ENCODE measurements around the gene FSD1. TPM values are rescaled to one million over a fixed set of nuclear protein-coding genes. Genes with fewer than 3 reads are reported as not detected.
"Not testable (repeated sequence)": the region's sequence is repeated elsewhere in the genome, so short reads cannot be mapped to it uniquely, and the experiment has no call there.

Gene FSD1
- total RNA-seq, 1 donor from 2014 or later: not detected

DNA sequence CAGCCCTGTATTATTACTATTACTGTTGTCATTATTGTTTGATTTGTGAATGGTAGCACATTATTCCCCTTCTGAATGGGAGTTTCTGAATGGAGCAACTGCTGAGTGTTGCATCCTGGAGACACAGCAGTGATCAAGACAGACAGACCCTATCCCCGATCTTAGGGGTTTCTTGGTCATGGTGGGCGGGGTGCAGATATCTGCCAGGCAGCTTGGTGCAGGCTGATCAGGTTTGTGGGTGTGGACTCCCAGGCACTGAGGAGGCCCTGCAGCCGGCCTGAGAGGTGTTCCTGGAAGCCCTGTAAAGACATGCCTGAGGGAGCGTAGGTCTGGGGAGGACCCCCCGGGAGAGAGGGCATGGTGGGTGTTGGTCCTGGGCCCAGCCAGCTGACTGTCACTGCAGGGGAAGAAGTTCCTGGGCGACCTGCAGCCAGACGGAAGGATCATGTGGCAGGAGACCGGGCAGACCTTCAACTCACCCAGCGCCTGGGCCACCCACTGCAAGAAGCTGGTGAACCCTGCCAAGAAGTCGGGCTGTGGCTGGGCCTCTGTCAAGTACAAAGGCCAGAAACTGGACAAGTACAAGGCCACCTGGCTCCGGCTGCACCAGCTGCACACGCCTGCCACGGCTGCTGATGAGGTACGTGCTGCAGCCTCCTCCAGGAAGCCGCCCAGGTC, 41.1 kb downstream of the FSD1 start:
- Histone ChIP-seq H3K27me3 (no peaks in the 10 kb centered on the region), H3K36me3 (no peaks in the 10 kb centered on the region), H3K4me3 (no peak overlapping the region), H3K27ac (no peak overlapping the region), H3K4me1 (peaks cover 3 to 8% of the 10 kb centered on the region in 2 donors), H3K9me3 (no peaks in the 10 kb centered on the region)
- no peak for DNase-seq (ENCODE audit: low spot score in 2 of 2)
- TF ChIP-seq, protein P1, sequence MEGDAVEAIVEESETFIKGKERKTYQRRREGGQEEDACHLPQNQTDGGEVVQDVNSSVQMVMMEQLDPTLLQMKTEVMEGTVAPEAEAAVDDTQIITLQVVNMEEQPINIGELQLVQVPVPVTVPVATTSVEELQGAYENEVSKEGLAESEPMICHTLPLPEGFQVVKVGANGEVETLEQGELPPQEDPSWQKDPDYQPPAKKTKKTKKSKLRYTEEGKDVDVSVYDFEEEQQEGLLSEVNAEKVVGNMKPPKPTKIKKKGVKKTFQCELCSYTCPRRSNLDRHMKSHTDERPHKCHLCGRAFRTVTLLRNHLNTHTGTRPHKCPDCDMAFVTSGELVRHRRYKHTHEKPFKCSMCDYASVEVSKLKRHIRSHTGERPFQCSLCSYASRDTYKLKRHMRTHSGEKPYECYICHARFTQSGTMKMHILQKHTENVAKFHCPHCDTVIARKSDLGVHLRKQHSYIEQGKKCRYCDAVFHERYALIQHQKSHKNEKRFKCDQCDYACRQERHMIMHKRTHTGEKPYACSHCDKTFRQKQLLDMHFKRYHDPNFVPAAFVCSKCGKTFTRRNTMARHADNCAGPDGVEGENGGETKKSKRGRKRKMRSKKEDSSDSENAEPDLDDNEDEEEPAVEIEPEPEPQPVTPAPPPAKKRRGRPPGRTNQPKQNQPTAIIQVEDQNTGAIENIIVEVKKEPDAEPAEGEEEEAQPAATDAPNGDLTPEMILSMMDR (IDR thresholded peaks at IDR 0.05): no peak
- intact Hi-C loops (cut with DNase I): no loop called here

- TF ChIP-seq, protein P1 (IDR thresholded peaks at IDR 0.05): no peak
- no peak overlapping the region for H3K4me3 ChIP-seq
- H3K27me3 ChIP-seq: no peaks in the 10 kb centered on the region
- no peak for DNase-seq (ENCODE audit: low spot score in 2 of 2)
- intact Hi-C loops (cut with DNase I): no loop called here
- no peaks in the 10 kb centered on the region for H3K9me3 ChIP-seq
- no peaks in the 10 kb centered on the region for H3K36me3 ChIP-seq
- H3K27ac ChIP-seq: no peak overlapping the region
- H3K4me1 ChIP-seq: peaks cover 3 to 8% of the 10 kb centered on the region in 2 donors
Observed at GRCh38 chr19:4346020-4346383, 41.6 kb downstream of the FSD1 start.

- peaks cover 3 to 5% of the 10 kb centered on the region in 2 donors for H3K4me1 ChIP-seq
- intact Hi-C loops (cut with DNase I): no loop called here
- H3K27me3 ChIP-seq: no peaks in the 10 kb centered on the region
- H3K4me3 ChIP-seq: no peak overlapping the region
- H3K36me3 ChIP-seq: no peaks in the 10 kb centered on the region
- DNase-seq (ENCODE audit: low spot score in 2 of 2): no peak
- H3K9me3 ChIP-seq: no peaks in the 10 kb centered on the region
- no peak overlapping the region for H3K27ac ChIP-seq
- TF ChIP-seq, protein P1 (IDR thresholded peaks at IDR 0.05): no peak
Observed at GRCh38 chr19:4347521-4347920, 43.1 kb downstream of the FSD1 start.

DNA sequence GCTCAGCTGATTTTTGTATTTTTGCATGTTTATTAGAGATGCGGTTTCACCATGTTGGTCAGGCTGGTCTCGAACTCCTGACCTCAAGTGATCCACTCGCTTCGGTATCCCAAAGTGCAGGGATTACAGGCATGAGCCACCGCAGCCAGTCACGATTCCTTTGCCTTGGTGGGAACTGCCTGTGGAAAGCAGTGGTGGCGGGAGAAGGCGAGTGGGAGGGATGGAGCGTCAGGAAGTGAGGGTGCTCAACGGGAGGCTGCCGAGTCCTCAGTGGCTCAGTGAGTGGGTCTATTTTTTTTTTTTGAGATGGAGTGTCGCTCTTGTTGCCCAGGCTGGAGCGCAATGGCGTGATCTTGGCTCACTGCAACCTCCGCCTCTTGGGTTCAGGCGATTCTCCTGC, 44.8 kb downstream of the FSD1 start:
- intact Hi-C loops (cut with DNase I): not testable (repeated sequence)

DNA sequence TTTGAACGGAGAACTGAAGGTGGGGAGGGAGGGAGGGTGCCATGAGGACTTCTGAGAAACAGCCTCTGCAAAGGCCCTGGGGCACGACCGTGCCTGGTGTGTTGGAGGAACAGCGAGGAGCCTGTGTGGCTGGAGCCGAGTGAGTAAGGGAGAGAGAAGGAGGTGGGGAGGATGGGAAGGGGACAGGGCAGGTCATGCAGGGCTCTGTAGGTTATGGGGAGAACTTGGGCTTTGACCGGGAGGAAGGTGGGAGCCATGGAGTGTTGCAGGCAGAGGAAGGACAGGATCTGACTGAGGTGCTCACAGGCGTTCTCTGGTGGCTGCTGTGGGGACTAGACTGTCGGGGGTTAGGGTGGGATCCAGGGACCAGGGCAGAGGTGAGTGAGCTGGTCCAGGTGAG, 45.7 kb downstream of the FSD1 start:
- no peaks in the 10 kb centered on the region for H3K4me1 ChIP-seq
- TF ChIP-seq, protein P1 (IDR thresholded peaks at IDR 0.05): no peak
- H3K9me3 ChIP-seq: no peaks in the 10 kb centered on the region
- no peaks in the 10 kb centered on the region for H3K27me3 ChIP-seq
- DNase-seq (ENCODE audit: low spot score in 2 of 2): no peak
- H3K36me3 ChIP-seq: no peaks in the 10 kb centered on the region
- no peak overlapping the region for H3K27ac ChIP-seq
- intact Hi-C loops (cut with DNase I): loop anchor here (5.0 kb wide), 1 partner anchor 83 kb away; no protein-coding TSS in a partner anchor
- no peak overlapping the region for H3K4me3 ChIP-seq

More for the DNA sequence above, 44.8 kb downstream of the FSD1 start:
- H3K4me1 ChIP-seq; H3K36me3 ChIP-seq; H3K4me3 ChIP-seq; H3K27ac ChIP-seq; H3K9me3 ChIP-seq; DNase-seq (ENCODE audit: low spot score in 2 of 2); H3K27me3 ChIP-seq: not testable (repeated sequence)

- Histone ChIP-seq H3K4me3 (no peak overlapping the region), H3K27me3 (no peaks in the 10 kb centered on the region), H3K9me3 (no peaks in the 10 kb centered on the region), H3K36me3 (no peaks in the 10 kb centered on the region), H3K27ac (no peak overlapping the region), H3K4me1 (no peaks in the 10 kb centered on the region)
- TF ChIP-seq, protein P1 (IDR thresholded peaks at IDR 0.05): no peak
- intact Hi-C loops (cut with DNase I): loop anchor here (5.0 kb wide), 1 partner anchor 83 kb away; no protein-coding TSS in a partner anchor
- DNase-seq (ENCODE audit: low spot score in 2 of 2): no peak
Observed at GRCh38 chr19:4350726-4351125, 46.3 kb downstream of the FSD1 start.

Data from ascending aorta (tissue), 2 donors.